HEK293 (cell line): ENCODE data around the gene MPPED1.

ENCODE experiments used
- CTCF ChIP-seq: fragments of 450-650 bp; formaldehyde crosslinking; IDR thresholded peaks from 2 replicates; pipeline ENCODE4 v1.5.1; 2016; ENCODE audit warnings: missing biosample characterization, missing genetic modification characterization
- INSM2 ChIP-seq: fragments of 450-650 bp; formaldehyde crosslinking; IDR thresholded peaks from 2 replicates; pipeline ENCODE4 v1.5.1; 2016; ENCODE audit warnings: missing biosample characterization, missing genetic modification characterization
- MYNN ChIP-seq: fragments of 450-650 bp; formaldehyde crosslinking; IDR thresholded peaks from 2 replicates; pipeline ENCODE4 v1.5.1; 2016; ENCODE audit warnings: missing biosample characterization, missing genetic modification characterization, borderline replicate concordance
- RBAK ChIP-seq: fragments of 450-650 bp; formaldehyde crosslinking; IDR thresholded peaks from 2 replicates; pipeline ENCODE4 v1.5.1; 2016; ENCODE audit warnings: missing biosample characterization, missing genetic modification characterization
- SETDB1 ChIP-seq: IDR thresholded peaks from one replicate; pipeline ENCODE4 v1.6.1; 2017; ENCODE audit warnings: mild to moderate bottlenecking, low read length, moderate library complexity, mixed read lengths; ENCODE audit not compliant: insufficient read length
- ZBTB20 ChIP-seq: fragments of 450-650 bp; formaldehyde crosslinking; IDR thresholded peaks from 2 replicates; pipeline ENCODE4 v1.5.1; 2016; ENCODE audit warnings: missing biosample characterization, missing genetic modification characterization
- ZBTB26 ChIP-seq: fragments of 450-650 bp; formaldehyde crosslinking; optimal IDR thresholded peaks from 2 replicates; pipeline ENCODE3; 2016; ENCODE audit warnings: missing biosample characterization, mild to moderate bottlenecking, missing genetic modification characterization
- ZNF121 ChIP-seq: fragments of 450-650 bp; formaldehyde crosslinking; IDR thresholded peaks from 2 replicates; pipeline ENCODE4 v1.5.1; 2016; ENCODE audit warnings: missing biosample characterization, missing genetic modification characterization
- ZNF416 ChIP-seq: fragments of 450-650 bp; formaldehyde crosslinking; IDR thresholded peaks from 2 replicates; pipeline ENCODE4 v1.5.1; 2016; ENCODE audit warnings: missing biosample characterization, missing genetic modification characterization
- ZNF654 ChIP-seq: fragments of 450-650 bp; formaldehyde crosslinking; IDR thresholded peaks from 2 replicates; pipeline ENCODE4 v1.5.1; 2016; ENCODE audit warnings: low read depth, missing biosample characterization, missing genetic modification characterization

GRCh38 chr22:43541462-43542407 is 129.9 kb downstream of the MPPED1 start:
- TF ChIP-seq ZBTB20 (no peak), ZNF121 (no peak), ZNF654 (no peak), CTCF (no peak), RBAK (tag by site-specific recombination) (no peak), ZNF416 (tag by site-specific recombination) (no peak), INSM2 (tag by site-specific recombination) (no peak), SETDB1 (no peak), ZBTB26 (tag by site-specific recombination) (no peak), MYNN (tag by site-specific recombination) (no peak)
